NCI-H748 treated with DMSO at 0.1 percent for 48 hours (cell line): ENCODE results near the gene CTSA.
"Not testable (repeated sequence)": the region's sequence is repeated elsewhere in the genome, so short reads cannot be mapped to it uniquely, and the experiment has no call there.

ENCODE experiments used
- DNase-seq: peaks from one replicate; lab custom pipeline; 2025; lab: John Stamatoyannopoulos, UW

CTSA gene

GRCh38 chr20:45918182-45918737 is 27.1 kb downstream of the CTSA start:
- DNase-seq = no peak

- no peak for DNase-seq
Measured at GRCh38 chr20:45918779-45919537, 27.8 kb downstream of the CTSA start.

- DNase-seq = no peak
Measured at GRCh38 chr20:45919542-45920399, 28.6 kb downstream of the CTSA start.

- no peak for DNase-seq
Measured at GRCh38 chr20:45920462-45921336, 29.6 kb downstream of the CTSA start.

GRCh38 chr20:45921337-45922189 is 30.4 kb downstream of the CTSA start:
- no peak for DNase-seq

- no peak for DNase-seq
Measured at GRCh38 chr20:45924391-45925261, 33.5 kb downstream of the CTSA start.

GRCh38 chr20:45925821-45926506 is 34.8 kb downstream of the CTSA start:
- no peak for DNase-seq

GRCh38 chr20:45926731-45927070 is 35.6 kb downstream of the CTSA start:
- no peak for DNase-seq

GRCh38 chr20:45927071-45927878 is 36.1 kb downstream of the CTSA start:
- DNase-seq = no peak

GRCh38 chr20:45931680-45932079 is 40.5 kb downstream of the CTSA start:
- not testable (repeated sequence) for DNase-seq

- DNase-seq = peak; percentile 75
Measured at GRCh38 chr20:45933266-45934045, 42.3 kb downstream of the CTSA start.

GRCh38 chr20:45934046-45934585 is 43.0 kb downstream of the CTSA start:
- no peak for DNase-seq

- peak; percentile 88 for DNase-seq
Measured at GRCh38 chr20:45934586-45935415, 43.7 kb downstream of the CTSA start, which contains the start of gene PCIF1. TSS of gene PCIF1 (plus strand) at chr20:45934683. CDS start at chr20:45939000, 4,317 bp downstream.

- no peak for DNase-seq
Measured at GRCh38 chr20:45935416-45936046, 44.4 kb downstream of the CTSA start.

GRCh38 chr20:45937765-45938164 is 46.6 kb downstream of the CTSA start:
- DNase-seq = no peak
